CD4-positive, alpha-beta T cell treated with Interleukin-12 subunit alpha and Interleukin-12 subunit beta, for 1 hour (primary cell): ENCODE data around the gene CGB8.
"Not testable (repeated sequence)": the region's sequence is repeated elsewhere in the genome, so short reads cannot be mapped to it uniquely, and the experiment has no call there.

Experiments
- DNase-seq: peaks from one replicate; pipeline ENCODE4 v3.0.0-alpha.2; 2020

The CGB8 gene

GRCh38 chr19:49029749-49030148, 19.2 kb downstream of the CGB8 start:
- not testable (repeated sequence) for DNase-seq

- DNase-seq, result not testable (repeated sequence)
These were observed 20.2 kb downstream of the CGB8 start for GRCh38 chr19:49028686-49029085.

DNA sequence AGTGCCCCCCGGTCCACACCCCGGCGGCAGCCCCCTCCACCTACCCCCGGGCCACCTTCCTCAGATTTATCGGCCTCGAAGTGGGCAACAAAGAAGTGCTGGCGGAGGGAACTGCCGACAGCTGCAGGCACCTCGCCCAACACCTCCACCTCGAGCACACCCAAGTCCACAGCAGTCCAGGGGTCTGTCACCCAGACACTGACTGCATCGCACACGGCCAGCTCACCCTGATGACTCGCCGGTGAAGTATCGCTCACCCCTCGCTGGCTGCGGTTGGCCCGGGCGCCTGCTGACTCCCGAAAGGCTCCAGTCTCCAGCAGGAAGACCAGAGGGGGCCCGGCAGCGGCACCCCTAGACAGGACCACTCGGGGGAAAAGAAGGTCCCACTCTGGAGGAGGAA, 23.3 kb downstream of the CGB8 start:
- DNase-seq, result not testable (repeated sequence)

GRCh38 chr19:49025088-49025487, 23.8 kb downstream of the CGB8 start:
- DNase-seq, result not testable (repeated sequence)

DNA sequence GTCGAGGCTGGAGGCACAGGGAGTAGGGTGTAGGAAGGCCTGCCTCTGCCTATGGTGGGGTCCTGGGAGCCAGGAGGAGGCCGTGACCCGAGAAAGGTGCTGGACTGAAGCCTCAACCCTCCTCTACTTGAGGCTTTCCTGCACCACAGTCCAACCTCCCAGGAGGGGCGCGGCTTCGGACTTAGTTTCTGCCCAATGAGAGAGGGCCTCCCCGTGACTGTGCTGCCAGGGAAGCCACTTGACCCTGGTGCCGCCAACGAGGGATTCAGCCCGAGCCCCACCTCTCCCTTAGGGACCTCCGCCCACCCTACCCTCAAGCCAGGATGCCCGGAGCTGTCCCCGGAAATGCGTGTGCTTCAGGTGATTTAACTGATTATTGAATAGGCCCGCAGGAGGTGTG, 24.7 kb downstream of the CGB8 start, which contains the start of gene CGB3:
CGB3 (minus strand) TSS at position 101 of the 400 bp plus-strand sequence. CDS start 362 bp downstream, outside the sequence.
- not testable (repeated sequence) for DNase-seq

DNA sequence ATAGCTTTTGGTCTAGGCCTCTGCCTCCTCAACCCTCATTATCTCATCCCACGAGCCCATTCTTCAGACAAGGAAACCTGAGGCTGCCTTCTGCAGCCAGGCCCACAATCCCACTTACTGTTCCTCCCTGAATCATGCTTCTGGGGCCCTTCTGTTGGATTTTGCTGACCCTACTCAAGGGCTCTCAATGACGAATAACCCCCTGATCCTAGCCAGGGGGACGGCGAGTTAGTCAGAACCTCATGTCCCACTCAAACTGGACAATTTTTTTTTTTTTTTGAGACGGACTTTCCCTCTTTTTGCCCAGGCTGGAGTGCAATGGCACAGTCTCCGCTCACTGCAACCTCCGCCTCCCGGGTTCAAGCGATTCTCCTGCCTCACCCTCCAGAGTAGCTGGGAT, 26.8 kb downstream of the CGB8 start:
- DNase-seq, result no peak

- DNase-seq, result no peak
These were observed 27.7 kb downstream of the CGB8 start for GRCh38 chr19:49020931-49021895.

- DNase-seq, result no peak
These were observed 28.6 kb downstream of the CGB8 start for GRCh38 chr19:49020342-49020741.

DNA sequence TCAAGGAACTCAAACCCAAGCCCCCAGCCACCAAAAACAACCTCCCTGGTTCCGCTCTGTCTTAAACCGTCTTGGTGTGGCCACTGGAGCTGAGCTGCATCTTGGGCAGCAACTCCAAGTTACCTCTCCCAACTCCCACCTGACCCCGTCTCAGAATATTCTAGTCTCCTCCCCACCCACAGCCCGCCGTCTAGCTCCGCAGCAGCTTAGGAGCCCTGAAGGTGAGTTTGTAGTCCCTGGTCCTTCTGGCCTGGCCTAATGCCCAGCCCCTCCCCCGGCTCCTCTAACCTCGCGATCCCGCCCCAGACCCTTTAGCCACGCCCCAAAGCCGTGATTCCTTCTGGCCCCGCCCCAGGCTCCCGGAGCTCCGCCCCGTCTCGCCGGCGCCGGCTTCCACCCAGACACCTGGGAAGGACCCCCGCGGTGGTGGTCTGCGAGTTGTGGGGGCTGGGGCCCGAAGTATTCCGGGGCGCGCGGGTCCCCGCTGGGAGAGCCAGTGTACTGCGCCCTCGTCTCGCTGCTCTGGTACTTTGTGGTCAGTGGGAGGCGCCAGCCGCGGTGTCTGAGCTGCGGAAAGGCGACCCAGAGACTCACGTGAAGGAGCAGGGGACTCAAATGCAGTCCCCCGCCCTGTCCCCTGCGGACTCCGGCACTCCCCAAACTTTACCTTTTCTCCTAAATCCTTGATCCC, 29.5 kb downstream of the CGB8 start:
- DNase-seq, result peak; percentile 70

DNA sequence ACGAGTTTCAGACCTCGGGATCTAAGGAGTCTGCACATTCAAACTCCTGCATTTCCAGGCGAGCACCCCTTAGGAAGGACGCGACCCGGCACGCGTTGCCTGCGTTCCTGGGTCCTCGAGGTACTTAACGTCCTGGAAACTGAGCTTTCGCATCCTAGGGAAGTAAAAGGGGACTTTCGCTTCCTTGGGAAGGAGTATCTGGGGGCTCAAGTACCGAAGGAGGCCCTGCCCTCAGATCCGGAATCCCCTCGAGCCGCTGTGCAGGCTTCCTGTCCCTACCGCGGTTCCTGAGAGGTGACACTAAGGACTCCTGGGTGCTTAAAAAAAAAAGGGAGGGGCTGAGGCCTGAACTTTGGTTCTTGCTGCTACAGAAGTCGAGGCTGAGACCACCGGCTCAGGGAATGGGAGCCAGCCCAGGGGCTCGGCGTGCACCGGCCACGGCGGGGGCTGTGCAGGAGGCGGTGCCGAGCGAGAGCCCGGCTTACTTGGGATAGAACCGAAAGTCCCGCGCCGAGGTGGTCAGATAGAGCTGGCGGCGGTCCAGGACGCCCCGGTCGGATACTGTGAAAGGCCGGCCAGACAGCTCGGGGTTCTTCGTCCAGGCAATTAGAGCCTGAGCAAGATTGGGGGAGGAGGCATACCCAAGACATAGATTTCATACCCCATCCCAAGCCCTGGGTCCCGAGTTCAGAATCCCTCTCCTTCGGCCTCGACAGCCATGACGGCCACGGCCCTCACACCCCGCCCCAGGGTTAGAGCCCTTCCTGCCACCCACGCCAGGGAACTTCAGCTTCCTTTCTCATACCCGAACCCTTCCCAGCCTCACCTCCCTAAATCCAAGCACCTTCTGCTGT, 30.3 kb downstream of the CGB8 start:
- peak; percentile 29 for DNase-seq

DNA sequence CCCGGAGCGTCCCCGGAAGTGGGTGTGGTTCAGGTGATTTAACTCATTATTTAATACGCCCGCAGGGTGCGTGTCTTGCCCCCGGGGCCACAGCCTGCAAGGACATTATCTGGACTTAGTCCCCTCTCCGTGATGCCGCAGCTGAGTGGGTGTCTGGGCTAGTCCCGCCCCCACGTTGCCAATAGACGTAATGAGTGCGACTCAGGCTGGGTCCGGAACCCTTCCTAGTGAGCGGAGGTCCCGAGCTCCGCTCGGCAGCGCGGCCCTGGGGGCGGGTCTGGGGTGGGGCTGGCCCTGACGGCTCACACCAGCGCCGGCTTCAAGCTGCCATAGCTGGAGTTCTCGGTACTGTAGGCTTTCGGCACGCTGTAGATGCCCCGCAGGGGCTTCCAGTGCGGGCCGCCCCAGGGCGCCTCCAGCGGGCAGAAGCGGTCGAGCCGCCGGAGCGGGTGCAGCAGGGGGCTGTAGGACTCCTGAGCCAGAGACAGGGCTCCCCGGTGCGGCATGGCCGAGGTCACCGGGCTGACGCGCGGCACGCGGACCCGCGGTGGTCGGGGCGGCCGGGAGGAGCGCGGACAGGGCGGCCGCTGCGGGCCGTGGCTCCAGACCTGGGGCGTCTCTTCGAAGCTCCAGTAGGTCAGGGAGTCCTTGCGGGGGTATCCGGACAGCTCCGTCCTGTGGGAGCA, 31.1 kb downstream of the CGB8 start:
- peak; percentile 72 for DNase-seq

GRCh38 chr19:49017041-49017665, 31.8 kb downstream of the CGB8 start, which contains the start of gene LHB:
LHB (minus strand) TSS chr19:49017091; CDS start chr19:49017081, 10 bp downstream.
- no peak for DNase-seq

- no peak for DNase-seq
These were observed 32.7 kb downstream of the CGB8 start for GRCh38 chr19:49016067-49016839.

GRCh38 chr19:49014870-49015255, 34.0 kb downstream of the CGB8 start:
- DNase-seq, result no peak

- no peak for DNase-seq
These were observed 34.6 kb downstream of the CGB8 start for GRCh38 chr19:49014123-49014869.

DNA sequence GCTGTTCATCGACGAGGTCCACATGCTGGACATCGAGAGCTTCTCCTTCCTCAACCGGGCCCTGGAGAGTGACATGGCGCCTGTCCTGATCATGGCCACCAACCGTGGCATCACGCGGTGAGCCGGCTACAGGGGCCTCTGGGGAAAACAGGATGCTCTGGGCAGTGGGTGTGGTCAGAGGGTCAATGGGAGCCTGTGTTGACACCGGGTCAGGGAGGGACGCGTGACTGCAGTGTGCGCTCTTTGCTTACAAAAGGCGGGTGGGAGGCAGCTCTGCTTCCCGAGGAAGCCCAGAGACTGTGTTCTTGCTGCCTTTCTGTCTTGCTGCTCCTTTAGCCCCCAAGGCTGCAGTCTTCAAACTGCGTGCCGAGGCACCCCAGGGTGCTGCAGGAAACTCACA, 37.7 kb downstream of the CGB8 start:
- DNase-seq, result no peak

GRCh38 chr19:49010453-49010852, 38.5 kb downstream of the CGB8 start:
- DNase-seq, result no peak

DNA sequence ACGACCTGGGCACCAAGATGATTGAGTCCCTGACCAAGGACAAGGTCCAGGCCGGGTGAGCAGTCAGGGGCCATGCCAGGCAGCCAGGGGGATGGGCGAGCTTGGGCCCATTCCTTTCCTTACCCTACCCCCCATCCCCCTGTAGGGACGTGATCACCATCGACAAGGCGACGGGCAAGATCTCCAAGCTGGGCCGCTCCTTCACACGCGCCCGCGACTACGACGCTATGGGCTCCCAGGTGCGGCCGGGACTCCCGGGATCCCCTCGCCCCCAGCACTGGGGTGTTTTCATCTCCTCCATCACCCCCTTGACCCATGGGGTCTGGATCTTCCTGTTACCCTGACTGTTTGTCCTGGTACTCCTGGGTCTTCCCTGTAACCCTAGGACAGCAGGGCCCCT, 39.1 kb downstream of the CGB8 start:
- no peak for DNase-seq

- DNase-seq, result no peak
These were observed 42.0 kb downstream of the CGB8 start for GRCh38 chr19:49006905-49007304.

DNA sequence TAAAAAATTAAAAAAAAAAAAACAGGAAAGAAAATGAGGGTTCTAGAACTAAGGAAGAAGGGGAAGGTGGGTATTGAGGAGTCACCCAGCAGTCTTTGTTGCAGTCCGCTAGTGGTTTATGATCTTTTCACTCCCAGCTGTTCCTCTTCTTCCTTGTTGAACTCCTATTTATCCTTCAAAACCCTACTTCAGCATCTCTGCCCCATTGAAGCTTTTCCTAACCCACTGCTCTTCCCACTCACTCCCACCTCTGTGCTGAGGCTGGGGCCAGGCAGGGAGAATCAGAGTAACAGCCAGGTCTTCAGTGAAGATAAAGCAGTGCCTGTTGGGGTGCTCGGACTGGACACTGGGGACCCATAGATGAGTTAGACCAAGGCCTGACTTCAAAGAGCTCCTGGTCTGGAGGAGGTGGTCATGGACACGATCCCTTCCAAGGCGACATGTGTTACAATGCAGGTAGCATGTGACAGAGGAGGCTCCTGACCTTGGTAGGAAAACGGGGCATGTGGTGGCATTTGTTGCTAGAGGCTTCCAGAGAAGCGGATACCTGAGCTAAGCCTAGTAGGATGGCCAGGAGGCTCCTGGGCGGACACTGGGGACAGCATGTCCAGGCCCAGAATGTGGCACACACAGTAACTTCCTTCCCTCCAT, 43.8 kb downstream of the CGB8 start:
- no peak for DNase-seq
